Astrocyte of the spinal cord (primary cell): ENCODE data around the gene KRTAP4-16.
"Not testable (repeated sequence)": the region's sequence is repeated elsewhere in the genome, so short reads cannot be mapped to it uniquely, and the experiment has no call there.

Experiments used
- DNase-seq: peaks from one replicate; pipeline ENCODE4 v3.0.0; 2011; ENCODE audit warnings: low read depth, low spot score
- H3K4me3 ChIP-seq: 2 replicates; pipeline ENCODE4 v1.5.1; 2011; ENCODE audit warnings: low read depth, mild to moderate bottlenecking, low read length, moderate library complexity
- in situ Hi-C: cut with HindIII; loops from 2 replicates; pipeline ENCODE4 v1.10.0; 2017; ENCODE audit warnings: low sequenced_read_pairs
- TF ChIP-seq, protein P1 (sequence below): IDR thresholded peaks from 2 replicates; pipeline ENCODE4 v1.5.1; 2012; ENCODE audit warnings: low read depth, mild to moderate bottlenecking, low read length, inconsistent platforms

The KRTAP4-16 gene

GRCh38 chr17:41101586-41102259, at the start of gene KRTAP4-16:
TSS of gene KRTAP4-16 (minus strand) at chr17:41102209. CDS start at chr17:41102209, 0 bp downstream.
- TF ChIP-seq, protein P1, sequence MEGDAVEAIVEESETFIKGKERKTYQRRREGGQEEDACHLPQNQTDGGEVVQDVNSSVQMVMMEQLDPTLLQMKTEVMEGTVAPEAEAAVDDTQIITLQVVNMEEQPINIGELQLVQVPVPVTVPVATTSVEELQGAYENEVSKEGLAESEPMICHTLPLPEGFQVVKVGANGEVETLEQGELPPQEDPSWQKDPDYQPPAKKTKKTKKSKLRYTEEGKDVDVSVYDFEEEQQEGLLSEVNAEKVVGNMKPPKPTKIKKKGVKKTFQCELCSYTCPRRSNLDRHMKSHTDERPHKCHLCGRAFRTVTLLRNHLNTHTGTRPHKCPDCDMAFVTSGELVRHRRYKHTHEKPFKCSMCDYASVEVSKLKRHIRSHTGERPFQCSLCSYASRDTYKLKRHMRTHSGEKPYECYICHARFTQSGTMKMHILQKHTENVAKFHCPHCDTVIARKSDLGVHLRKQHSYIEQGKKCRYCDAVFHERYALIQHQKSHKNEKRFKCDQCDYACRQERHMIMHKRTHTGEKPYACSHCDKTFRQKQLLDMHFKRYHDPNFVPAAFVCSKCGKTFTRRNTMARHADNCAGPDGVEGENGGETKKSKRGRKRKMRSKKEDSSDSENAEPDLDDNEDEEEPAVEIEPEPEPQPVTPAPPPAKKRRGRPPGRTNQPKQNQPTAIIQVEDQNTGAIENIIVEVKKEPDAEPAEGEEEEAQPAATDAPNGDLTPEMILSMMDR: no peak
- DNase-seq: no peak
- in situ Hi-C loops: no loop called here
- no peak within 1 kb of the TSS for H3K4me3 ChIP-seq

DNA sequence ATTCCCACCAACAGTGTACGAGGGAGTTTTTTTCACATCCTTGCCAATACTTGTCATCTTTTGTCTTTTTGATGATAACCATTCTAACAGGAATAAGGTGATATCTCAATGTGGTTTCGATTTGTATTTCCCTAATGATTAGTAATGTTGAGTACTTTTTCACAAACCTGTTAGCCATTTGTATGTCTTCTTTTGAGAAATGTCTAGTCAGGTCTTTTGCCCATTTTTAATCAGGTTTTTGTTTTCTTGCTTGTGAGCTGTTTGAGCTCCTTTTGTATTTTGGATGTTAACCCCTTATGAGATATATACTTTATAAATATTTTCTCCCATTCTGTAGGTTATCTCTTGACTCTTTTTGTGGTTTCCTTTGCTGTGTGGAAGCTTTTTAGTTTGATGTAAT, 49.5 kb upstream of the KRTAP4-16 start:
- in situ Hi-C loops: no loop called here
- DNase-seq: no peak
- TF ChIP-seq, protein P1: no peak
- H3K4me3 ChIP-seq: no peak overlapping the region

- TF ChIP-seq, protein P1: no peak
- no peak for DNase-seq
- in situ Hi-C loops: no loop called here
- H3K4me3 ChIP-seq: no peak overlapping the region
Observed at GRCh38 chr17:41150026-41150425, 48.0 kb upstream of the KRTAP4-16 start.

GRCh38 chr17:41149652-41149985, 47.6 kb upstream of the KRTAP4-16 start, which contains the start of gene KRTAP4-5:
TSS of gene KRTAP4-5 (minus strand) at chr17:41149825. CDS start at chr17:41149767, 58 bp downstream.
- TF ChIP-seq, protein P1: no peak
- no peak within 1 kb of the TSS for H3K4me3 ChIP-seq
- in situ Hi-C loops: no loop called here
- DNase-seq: no peak

DNA sequence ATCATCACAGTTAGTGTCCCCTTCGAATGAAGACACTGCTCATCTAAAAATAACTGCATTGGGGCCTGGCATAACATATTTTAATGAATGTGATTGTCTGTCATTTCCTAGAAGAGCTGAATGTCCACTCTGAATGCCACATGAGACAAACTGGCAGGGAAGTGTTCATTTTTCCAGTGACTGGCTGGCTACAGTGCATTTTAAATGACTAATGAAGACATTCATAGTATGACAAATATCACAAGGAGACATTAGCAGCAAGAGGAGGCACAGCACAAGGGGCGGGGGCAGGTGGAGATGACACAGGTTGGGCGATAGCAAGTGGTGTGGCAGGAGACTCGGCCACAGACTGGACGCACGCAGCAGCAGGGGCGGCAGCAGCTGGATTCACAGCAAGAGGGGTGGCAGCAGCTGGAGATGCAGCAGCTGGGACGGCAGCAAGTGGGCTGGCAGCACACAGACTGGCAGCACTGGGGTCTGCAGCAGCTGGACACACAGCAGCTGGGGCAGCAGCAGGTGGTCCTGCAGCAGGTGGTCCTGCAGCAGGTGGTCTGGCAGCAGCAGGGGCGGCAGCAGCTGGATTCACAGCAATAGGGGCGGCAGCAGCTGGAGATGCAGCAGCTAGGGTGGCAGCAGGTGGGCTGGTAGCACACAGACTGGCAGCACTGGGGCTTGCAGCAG, 47.1 kb upstream of the KRTAP4-16 start:
- DNase-seq, H3K4me3 ChIP-seq, in situ Hi-C loops: not testable (repeated sequence)

DNA sequence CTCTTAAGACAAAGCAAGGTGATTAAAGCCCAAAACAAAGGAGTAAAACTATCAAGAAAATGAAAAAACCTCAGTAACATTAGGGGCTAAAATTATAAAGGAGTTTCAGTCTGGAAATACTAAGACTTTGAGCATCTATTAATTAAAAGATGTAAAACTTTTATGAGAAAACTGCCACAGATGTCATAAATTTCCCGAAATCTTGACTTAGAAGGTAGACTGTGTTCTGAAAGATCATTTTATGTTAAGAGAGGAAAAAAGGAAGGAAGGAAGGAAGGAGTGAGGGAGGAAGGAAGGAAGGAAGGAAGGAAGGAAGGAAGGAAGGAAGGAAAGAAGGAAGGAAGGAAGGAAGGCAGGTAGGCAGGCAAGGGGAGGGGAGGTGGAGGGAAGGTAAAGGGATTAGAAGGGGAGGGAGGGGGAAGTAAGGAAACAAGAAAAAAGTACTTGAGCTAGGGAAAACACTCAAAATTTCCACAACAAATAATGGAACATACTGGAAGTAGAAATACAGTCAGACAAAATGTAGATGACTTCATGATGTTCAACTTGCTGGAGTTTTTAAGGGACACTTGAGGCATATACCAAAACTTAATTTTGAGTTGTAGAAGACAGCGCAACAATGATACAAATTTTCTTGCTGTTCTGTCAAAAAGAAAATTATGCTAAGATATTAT, 45.7 kb upstream of the KRTAP4-16 start:
- TF ChIP-seq, protein P1: no peak
- H3K4me3 ChIP-seq: no peak overlapping the region
- in situ Hi-C loops: no loop called here
- no peak for DNase-seq

- DNase-seq: no peak
- no peak overlapping the region for H3K4me3 ChIP-seq
- in situ Hi-C loops: no loop called here
- TF ChIP-seq, protein P1: no peak
Observed at GRCh38 chr17:41145261-41145660, 43.3 kb upstream of the KRTAP4-16 start.
